ENCODE measurements around the gene CCDC82.

CCDC82 gene

DNA sequence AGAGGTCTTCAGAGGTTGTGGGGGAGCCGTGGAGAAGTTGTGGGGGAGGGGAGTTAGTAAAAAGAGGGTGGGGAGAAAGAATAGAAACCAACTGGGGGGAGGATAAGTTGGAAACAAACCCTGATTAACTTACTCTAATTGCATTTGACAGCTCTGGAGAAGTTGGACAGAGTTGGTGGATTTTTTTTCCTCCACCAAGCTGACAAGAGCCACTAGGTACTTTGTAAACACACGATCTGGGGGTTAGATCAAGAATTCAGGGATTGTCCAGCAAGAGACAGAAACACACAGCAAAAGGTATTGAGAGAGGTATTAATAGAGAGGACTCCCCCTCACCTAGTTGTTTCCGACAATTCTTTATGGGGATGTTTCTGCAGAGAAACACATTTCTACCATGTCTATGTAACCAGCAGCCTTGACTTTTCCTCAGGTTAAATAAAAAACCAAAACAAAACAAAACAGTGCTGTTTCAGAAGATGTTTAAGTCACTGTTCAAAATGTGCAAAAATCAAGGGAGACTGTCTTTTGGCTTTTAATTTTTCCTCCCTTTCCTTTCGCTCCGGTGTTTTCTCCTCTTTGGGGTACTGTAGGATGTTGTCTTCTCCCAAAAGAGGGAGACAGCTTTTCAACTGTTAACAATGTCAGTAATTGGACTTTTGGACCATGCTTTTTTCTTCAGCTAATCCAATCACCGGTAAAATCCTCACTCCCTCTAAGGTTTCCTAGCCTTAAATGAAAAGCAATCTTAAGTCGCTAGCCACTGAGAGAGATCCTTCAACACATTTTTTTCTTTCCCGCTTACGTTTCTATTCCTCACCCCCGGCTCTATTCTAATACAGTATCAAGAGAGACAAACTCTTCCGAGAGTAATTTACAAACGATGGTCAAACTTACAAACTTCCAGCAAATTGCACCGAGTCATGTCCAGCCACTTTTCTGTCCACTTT, 47.4 kb downstream of the CCDC82 start:
- H3K27ac Mint-ChIP-seq: peak overlapping the region; percentile 90 to 91
- no peak for DNase-seq
- peaks cover 6% of the 10 kb centered on the region for H3K36me3 Mint-ChIP-seq (ENCODE audit: insufficient read depth)
- H3K27me3 Mint-ChIP-seq: no peaks in the 10 kb centered on the region
- no peak for ATAC-seq (replicated peaks)
- peak overlapping the region; percentile 87 to 98 for H3K4me3 Mint-ChIP-seq
- peaks cover 45 to 54% of the 10 kb centered on the region in 2 donors for H3K4me1 Mint-ChIP-seq (ENCODE audit: low read depth in 2 of 2)
- no peaks in the 10 kb centered on the region for H3K9me3 Mint-ChIP-seq

DNA sequence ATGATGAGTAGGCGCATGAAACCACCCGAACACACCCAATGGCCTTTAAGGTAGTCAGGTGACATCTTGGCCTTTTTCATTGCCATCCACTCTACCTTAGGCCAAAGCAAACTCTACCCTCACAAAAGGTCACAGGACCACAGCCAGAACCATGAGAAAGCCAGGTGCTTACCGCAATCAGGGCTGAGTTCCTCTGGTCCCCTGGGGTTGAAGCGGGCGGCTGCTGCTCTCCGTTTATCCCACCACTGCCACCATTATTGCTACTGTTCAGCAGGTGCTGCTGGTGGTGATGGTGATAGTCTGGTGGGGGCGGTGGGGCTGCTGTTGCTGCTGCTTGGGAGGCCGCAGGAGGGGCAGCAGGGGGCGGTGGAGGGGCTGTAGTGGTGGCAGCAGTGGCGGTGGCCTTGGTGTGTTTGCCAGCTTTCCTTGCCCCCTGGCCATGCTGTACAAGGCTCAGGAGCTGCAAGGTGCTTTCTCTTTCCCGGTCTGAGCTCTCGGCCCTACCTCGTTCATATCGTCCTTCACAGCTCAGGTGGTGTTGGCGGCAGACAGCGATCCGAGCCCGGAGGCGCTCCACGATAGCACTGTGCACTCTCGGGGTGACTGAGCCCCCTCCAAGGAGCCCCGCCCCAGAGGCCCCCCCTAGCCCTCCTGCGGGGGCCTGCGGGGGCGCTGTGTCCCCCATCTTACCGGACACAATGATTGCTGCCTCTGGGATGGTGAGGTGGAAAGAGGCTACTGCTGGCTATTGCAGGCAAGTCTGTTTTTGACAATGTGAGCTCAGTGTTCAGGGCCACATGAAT, 48.3 kb downstream of the CCDC82 start:
- peak; percentile 69 to 73 (median 69) for DNase-seq
- Mint-ChIP-seq H3K27me3 (no peaks in the 10 kb centered on the region), H3K36me3 (ENCODE audit: insufficient read depth) (peaks cover 6% of the 10 kb centered on the region), H3K4me1 (ENCODE audit: low read depth in 2 of 2) (peaks cover 46 to 60% of the 10 kb centered on the region in 2 donors), H3K4me3 (peak overlapping the region; percentile 87 to 98), H3K9me3 (no peaks in the 10 kb centered on the region), H3K27ac (peak overlapping the region; percentile 90 to 91)
- peak; percentile 63 for ATAC-seq (replicated peaks)

- Mint-ChIP-seq H3K4me3 (peak overlapping the region; percentile 87 to 98), H3K9me3 (no peaks in the 10 kb centered on the region), H3K27ac (peak overlapping the region; percentile 90 to 91), H3K4me1 (ENCODE audit: low read depth in 2 of 2) (peaks cover 49 to 64% of the 10 kb centered on the region in 2 donors), H3K27me3 (no peaks in the 10 kb centered on the region), H3K36me3 (ENCODE audit: insufficient read depth) (peaks cover 6% of the 10 kb centered on the region)
- DNase-seq: no peak
- ATAC-seq (replicated peaks): no peak
Observed at GRCh38 chr11:96340555-96340885, 49.2 kb downstream of the CCDC82 start.

DNA sequence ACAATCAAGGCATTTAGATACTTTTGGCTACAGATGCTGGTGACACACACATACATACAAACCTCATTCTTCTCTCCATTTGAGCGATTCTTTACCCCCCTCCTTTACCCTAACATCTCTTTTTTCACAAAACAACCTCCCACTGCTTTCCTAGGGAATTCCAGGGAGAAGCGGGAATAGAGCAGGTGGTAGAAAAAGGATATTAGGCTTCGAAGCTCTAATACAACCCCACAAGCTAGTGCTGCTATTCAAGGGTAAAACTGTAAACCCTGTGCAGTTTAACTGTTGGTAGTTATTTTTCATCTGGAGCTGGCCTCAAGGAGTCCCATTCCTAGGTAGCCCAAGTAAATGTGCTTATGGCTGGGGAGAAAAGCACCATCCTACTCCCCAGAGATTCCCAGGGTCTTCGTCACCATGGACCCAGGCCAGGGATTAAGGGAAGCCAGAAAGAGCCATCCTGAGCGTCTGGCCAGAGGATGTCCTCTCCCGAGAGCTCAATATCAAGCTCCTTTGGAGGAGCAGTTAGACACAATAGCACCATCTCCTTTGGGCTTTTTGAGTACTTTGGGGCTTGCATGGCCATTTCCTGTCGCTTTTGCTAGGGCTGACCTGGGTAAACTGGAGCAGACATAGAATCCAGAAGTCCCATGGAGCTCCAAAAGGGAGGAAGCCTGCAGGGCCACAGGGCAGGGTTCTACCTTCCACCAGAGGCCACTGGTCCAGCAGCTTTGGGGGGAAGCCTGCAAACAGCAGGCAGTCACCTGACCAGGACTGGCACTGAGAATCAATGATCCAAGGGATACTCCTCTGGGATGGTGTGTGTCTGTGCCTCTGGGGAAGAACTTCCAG, 49.8 kb downstream of the CCDC82 start:
- Mint-ChIP-seq H3K4me1 (ENCODE audit: low read depth in 2 of 2) (peaks cover 49 to 67% of the 10 kb centered on the region in 2 donors), H3K4me3 (peak overlapping the region; percentile 87 to 98), H3K36me3 (ENCODE audit: insufficient read depth) (peaks cover 6% of the 10 kb centered on the region), H3K27ac (peak overlapping the region; percentile 90 to 96), H3K9me3 (no peaks in the 10 kb centered on the region), H3K27me3 (no peaks in the 10 kb centered on the region)
- ATAC-seq (replicated peaks): no peak
- DNase-seq: no peak

DNA sequence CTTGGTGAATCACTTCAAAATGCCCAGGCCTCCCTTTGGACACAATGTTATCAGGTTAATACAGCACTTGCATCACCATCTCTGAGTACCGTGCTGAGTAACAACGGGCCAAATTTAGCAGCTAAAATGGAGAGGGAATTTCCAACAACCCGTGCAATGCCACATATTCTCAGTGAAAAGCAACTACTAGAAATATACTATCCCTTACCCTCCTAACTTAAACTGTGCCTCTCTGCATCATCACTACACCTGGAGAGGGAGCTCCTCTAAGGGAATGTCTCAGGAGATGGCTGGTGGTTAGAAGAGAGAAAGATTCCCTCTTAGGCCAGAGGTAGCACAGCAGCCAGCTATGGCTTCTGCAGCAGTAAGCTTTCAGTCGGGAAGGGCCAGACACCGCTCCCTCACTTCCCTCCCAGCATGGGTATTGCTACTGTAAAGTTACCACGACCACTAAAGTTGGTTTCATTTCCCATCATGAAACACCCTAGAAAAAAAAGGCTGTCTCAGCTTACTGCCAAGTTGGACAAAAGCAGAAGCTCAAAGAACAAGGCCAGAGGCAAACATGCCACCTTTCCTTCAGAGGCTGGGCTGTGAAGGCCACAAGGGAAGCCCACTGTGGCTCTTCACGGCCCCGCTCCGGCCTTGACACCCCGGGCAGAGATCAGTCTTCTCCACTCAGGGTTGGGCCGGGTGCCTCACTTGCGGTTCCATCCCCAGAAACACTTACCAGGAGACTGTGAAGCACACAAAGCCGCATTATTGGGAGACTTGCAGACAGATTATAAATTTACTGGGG, 50.6 kb downstream of the CCDC82 start:
- peak; percentile 18 for ATAC-seq (replicated peaks)
- DNase-seq: peak; percentile 21 to 38 (median 25)

GRCh38 chr11:96337541-96338431, 51.9 kb downstream of the CCDC82 start:
- DNase-seq: no peak
- Mint-ChIP-seq H3K4me3 (peak overlapping the region; percentile 87 to 98), H3K27me3 (no peaks in the 10 kb centered on the region), H3K9me3 (no peaks in the 10 kb centered on the region), H3K4me1 (ENCODE audit: low read depth in 2 of 2) (peaks cover 43 to 76% of the 10 kb centered on the region in 2 donors), H3K36me3 (ENCODE audit: insufficient read depth) (peaks cover 6% of the 10 kb centered on the region), H3K27ac (peak overlapping the region; percentile 41 to 96)
- ATAC-seq (replicated peaks): no peak

More for the DNA sequence above, 50.6 kb downstream of the CCDC82 start:
- H3K9me3 Mint-ChIP-seq: no peaks in the 10 kb centered on the region
- H3K27me3 Mint-ChIP-seq: no peaks in the 10 kb centered on the region
- H3K27ac Mint-ChIP-seq: peak overlapping the region; percentile 90 to 96
- peaks cover 6% of the 10 kb centered on the region for H3K36me3 Mint-ChIP-seq (ENCODE audit: insufficient read depth)
- peak overlapping the region; percentile 87 to 98 for H3K4me3 Mint-ChIP-seq
- H3K4me1 Mint-ChIP-seq (ENCODE audit: low read depth in 2 of 2): peaks cover 49 to 72% of the 10 kb centered on the region in 2 donors

GRCh38 chr11:96335388-96335787, 54.3 kb downstream of the CCDC82 start:
- Mint-ChIP-seq H3K4me3 (no peak overlapping the region), H3K4me1 (ENCODE audit: low read depth in 2 of 2) (peaks cover 42 to 67% of the 10 kb centered on the region in 2 donors), H3K27ac (no peak overlapping the region), H3K27me3 (no peaks in the 10 kb centered on the region), H3K9me3 (no peaks in the 10 kb centered on the region), H3K36me3 (ENCODE audit: insufficient read depth) (no peaks in the 10 kb centered on the region)
- ATAC-seq (replicated peaks): no peak
- DNase-seq: no peak

DNA sequence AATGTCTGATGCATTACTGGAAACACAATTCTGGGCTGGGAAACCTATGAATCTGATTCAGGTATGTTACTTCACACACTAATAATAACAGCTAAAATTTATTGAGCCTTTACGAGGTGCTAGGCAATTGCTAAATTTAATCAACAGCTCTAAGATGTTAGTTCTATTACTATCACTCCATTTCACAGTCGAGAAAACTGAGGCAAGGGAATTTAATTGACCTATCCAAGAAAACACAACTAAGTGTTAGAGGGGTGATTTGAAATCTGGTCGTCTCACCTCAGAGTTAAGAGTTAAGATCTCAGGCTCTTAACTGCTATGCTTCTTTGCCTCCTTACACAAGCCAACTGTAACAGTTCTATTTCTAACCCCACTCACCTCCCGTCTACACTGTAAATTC, 55.5 kb downstream of the CCDC82 start:
- Mint-ChIP-seq H3K4me3 (no peak overlapping the region), H3K9me3 (no peaks in the 10 kb centered on the region), H3K4me1 (ENCODE audit: low read depth in 2 of 2) (peaks cover 40 to 61% of the 10 kb centered on the region in 2 donors), H3K27me3 (no peaks in the 10 kb centered on the region), H3K36me3 (ENCODE audit: insufficient read depth) (no peaks in the 10 kb centered on the region), H3K27ac (no peak overlapping the region)
- no peak for ATAC-seq (replicated peaks)
- DNase-seq: no peak

- Mint-ChIP-seq H3K4me3 (no peak overlapping the region), H3K27me3 (no peaks in the 10 kb centered on the region), H3K36me3 (ENCODE audit: insufficient read depth) (no peaks in the 10 kb centered on the region), H3K27ac (no peak overlapping the region), H3K9me3 (no peaks in the 10 kb centered on the region), H3K4me1 (ENCODE audit: low read depth in 2 of 2) (peaks cover 31 to 61% of the 10 kb centered on the region in 2 donors)
- ATAC-seq (replicated peaks): no peak
- no peak for DNase-seq
Observed at GRCh38 chr11:96333191-96333719, 56.5 kb downstream of the CCDC82 start.

- ATAC-seq (replicated peaks) (no peak), DNase-seq (no peak)
- H3K27ac Mint-ChIP-seq: no peak overlapping the region
- no peaks in the 10 kb centered on the region for H3K36me3 Mint-ChIP-seq (ENCODE audit: insufficient read depth)
- peaks cover 21 to 52% of the 10 kb centered on the region in 2 donors for H3K4me1 Mint-ChIP-seq (ENCODE audit: low read depth in 2 of 2)
- H3K9me3 Mint-ChIP-seq: no peaks in the 10 kb centered on the region
- H3K4me3 Mint-ChIP-seq: no peak overlapping the region
- H3K27me3 Mint-ChIP-seq: no peaks in the 10 kb centered on the region
Observed at GRCh38 chr11:96332126-96332771, 57.5 kb downstream of the CCDC82 start.

GRCh38 chr11:96331699-96332116, 58.0 kb downstream of the CCDC82 start:
- H3K9me3 Mint-ChIP-seq: no peaks in the 10 kb centered on the region

More at GRCh38 chr11:96331699-96332116, 58.0 kb downstream of the CCDC82 start:
- DNase-seq (no peak), ATAC-seq (replicated peaks) (no peak)
- Mint-ChIP-seq H3K4me1 (ENCODE audit: low read depth in 2 of 2) (peaks cover 22 to 46% of the 10 kb centered on the region in 2 donors), H3K27me3 (no peaks in the 10 kb centered on the region), H3K27ac (no peak overlapping the region), H3K4me3 (no peak overlapping the region), H3K36me3 (ENCODE audit: insufficient read depth) (no peaks in the 10 kb centered on the region)

Data from effector memory CD8-positive, alpha-beta T cell (primary cell).